Medulla oblongata (tissue), 1 donor: ENCODE data around the gene ANXA11.

Source experiments
- DNase-seq: peaks from one replicate; pipeline ENCODE4 v3.0.0-alpha.2; 2015; ENCODE audit errors: extremely low spot score

Gene ANXA11

DNA sequence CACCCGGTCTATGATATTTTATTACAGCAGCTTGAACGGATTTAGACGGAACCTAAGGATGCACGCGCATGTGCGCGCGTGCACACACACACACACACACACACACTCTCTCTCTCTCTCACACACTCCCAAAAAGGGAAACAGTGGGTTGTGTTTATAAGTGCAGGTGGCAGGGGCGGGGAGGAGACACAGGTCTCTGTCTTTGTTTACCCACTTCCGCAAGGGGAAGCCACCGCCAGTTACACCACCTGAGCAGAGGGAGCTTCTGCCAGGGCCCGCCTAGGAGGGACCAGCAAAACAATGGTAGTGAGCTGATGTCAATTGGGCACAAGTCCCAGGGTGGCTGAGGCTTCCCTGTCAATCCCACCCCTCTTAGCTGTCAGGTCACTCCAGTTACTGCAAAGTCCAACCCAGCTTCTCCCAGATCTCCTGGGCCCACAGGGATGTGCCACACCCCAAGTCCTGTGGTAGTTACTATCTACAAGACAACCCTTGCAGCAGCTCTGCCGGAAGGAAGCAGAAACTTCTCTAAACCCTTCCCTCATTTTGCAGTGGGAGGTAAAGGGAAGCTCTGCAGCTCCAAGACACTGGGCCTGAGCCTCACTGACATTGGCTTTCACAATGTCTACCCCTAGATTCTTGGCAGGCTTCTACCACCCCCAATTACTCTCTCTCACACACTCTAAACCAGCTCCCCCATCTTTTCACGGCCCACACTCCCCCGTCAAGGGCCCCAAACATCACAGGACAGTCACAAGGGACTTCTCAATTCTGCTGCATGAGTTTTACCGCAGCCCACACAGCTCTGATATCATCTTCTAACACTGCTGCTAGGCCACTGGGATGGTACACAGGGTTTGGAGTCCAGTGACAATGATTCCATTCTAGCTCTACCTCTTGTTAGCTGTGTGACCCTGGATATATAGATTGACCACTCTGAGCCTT, 17.6 kb downstream of the ANXA11 start:
- DNase-seq, result peak; percentile 39

DNA sequence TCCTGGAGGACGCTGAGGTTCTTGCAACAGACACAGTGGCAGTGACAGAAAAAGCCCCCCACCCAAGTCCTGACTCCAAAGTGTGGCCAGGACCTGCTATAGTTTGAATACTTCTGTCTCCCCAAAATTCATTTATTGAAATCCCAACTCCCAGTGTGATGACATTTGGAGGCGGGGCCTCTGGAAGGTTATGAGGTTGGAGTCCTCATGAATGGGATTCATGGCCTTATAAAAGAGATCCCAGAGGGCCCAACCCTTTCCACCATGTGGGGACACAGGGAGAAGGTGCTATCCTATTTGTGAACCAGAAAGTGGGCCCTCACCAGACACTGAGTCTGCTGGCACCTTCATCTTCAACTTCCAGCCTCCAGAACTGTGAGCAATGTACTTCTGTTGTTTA, 18.3 kb downstream of the ANXA11 start:
- DNase-seq, result no peak

DNA sequence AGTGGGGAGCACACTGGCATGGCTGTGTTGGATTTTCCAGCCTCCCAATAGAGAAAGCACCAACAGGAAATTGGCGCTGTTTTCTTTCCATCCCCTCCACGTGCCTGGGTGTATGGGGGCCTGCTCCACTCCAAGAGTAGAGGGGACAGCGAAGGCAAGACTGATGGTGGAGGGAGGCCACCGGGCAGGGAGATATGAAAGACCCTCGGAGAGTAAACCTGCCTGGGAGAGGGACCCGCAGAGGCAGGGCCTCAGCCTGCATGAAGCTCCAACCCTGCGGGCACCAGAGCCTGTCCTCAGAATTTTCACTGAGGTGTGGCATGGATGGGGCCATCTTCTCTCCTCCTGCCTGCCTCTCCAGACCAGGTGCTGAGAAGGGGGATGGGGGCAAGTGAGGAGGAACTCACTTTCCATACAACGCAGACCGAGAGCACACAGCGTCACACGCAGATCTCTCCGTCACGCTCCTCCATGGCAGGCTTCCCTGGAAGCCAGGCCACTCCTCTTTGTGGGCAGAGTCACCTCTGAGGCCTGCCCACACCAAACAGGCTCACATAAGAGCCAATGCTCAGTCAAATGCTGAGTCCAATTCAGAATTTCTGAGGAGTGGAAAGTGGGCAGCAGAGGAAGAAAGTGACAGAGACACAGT, 18.8 kb downstream of the ANXA11 start:
- DNase-seq, result no peak

DNA sequence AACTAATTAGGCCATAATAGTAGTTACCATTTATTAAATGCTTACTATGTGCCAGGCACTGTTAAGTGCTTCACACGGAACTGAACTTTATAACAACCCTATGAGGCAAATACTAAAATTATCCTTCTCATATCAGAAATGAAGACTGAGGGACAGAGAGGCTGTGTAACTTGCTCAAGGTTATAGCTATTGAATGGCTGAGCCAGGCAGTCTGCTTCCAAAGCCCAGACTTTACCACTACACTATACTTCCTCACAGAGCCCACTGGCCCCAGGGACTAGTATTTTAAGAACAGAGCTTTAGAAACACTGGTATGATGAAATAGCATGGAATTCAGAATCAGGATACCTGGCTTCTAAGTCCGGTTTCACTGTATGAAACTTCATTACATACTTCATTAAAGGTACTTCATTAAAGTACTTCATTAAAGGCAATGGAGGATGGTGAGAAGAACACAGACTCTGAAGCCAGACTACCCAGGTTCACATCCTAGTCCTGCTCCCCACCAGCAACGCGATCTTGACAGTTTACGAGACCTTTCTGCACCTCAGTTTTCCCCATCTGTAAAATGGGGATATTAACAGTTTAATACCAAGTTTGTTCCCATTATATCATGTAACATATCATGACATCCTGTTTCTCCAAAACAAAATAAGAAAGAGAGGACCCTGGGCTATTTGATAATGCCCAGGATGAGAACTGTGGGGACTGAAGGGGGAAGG, 19.6 kb downstream of the ANXA11 start:
- no peak for DNase-seq

DNA sequence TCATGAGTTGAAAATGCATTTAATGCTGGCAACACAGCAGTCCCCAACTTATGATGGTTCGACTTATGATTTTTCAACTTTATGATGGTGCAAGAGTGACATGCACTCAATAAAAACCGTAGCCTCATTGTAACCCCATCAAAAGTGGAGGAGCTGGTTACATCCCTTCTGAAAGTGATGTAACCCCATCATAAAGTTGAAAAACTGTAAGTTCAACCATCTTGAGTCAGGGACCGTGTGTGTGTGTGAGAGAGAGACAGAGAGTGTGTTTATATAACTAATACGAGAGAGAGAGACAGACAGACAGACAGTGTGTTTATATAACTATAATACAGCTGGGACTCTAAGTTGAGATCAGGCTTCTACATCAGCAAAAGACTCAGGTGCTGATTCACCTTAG, 21.0 kb downstream of the ANXA11 start:
- DNase-seq, result no peak

DNA sequence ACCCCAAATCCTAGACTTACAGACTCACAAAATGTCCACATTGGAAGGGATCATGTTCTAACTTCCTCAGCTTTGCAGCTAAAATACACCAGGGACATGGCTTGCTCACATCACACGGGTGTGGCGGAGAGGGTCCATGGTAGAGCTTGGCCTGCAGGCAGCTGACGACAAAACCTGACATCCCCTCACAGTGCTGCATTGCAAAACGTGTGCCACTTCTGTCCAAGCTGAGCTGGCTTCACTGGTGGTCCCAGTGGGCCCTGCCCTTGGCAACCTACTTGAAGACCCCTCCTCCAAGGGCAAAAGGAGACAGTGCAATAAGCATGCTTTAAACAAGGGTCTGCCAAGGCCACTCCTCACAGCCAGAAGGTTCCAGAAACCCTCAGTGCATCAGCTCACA, 21.9 kb downstream of the ANXA11 start:
- no peak for DNase-seq

DNA sequence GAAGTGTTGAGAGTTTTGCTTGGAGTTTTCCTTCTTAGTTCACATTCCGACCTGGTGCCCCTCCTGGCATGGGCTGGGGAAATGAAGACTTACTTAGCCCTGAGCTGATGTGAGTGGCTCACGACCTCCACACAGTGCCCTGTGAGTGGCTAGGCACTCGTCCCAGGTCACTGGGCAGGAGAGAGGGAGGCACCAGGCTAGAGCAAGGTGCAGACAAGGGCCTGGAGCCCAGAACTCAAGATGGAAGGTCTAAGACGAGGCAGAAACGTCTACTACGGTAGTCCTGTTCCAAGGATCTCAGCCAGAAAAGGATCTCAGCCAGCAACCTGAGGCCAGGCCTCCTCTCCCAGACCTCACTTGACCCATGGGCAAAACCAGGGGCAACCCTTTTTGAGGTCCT, 22.4 kb downstream of the ANXA11 start:
- DNase-seq, result no peak

DNA sequence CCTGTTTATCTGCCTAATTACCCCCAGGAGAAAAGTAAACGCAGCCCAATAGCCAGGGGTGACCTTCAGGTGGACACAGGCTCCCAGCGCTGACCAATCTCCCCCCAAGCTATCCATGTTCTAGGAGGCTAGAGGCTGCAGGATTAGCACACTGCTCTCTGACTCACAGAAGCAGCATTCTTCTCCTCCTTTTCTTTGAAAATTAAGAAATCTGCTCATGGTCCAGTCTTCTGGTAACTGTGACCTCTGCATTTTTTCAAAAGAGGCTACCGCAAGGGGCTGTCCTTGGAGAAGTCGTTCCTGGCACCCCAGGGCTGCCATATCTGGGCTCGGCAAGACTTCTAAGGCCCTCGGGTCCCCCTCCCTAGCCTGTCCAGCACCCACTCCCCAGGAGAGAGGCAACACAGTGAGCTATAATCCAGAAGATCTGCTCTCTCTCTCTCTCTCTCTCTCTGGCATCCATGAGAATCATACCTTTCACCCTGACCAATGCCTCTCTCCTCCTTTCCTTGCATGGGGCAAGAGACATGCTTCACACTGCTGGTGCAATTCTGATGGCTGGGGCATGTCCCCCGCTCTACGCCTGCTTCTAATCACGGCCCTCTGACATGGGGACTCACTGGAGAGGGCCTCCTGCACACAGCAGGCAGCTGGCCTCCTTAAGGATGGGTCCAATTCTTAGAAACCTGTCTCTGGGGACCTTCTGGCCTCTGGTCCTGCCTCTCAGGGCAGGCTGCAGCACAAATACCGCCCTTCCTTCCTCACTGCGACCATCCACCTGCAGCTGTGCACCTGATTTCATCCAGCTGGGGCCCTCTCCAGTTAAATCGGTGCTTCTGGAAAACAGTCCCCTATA, 27.3 kb downstream of the ANXA11 start:
- no peak for DNase-seq

DNA sequence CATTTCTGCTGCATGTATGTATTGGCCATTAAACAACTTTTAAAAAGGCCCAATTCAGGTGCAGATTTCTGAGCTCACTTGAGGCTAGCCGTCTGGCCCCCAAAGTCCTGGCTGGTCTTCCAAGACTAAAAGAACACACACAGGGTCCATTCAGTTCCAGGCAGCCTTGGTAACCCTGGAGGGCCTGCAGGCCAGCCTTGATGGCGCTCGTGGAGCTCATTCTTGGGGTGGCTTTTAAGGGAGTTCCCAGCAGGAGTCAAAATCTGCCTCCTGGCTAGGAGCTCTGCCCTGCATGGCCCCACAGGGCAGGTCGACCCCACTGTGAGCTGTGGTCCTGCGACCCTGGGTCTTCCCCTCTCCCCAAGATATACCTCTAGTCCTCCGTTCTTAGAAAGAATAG, 28.8 kb downstream of the ANXA11 start:
- DNase-seq, result no peak

DNA sequence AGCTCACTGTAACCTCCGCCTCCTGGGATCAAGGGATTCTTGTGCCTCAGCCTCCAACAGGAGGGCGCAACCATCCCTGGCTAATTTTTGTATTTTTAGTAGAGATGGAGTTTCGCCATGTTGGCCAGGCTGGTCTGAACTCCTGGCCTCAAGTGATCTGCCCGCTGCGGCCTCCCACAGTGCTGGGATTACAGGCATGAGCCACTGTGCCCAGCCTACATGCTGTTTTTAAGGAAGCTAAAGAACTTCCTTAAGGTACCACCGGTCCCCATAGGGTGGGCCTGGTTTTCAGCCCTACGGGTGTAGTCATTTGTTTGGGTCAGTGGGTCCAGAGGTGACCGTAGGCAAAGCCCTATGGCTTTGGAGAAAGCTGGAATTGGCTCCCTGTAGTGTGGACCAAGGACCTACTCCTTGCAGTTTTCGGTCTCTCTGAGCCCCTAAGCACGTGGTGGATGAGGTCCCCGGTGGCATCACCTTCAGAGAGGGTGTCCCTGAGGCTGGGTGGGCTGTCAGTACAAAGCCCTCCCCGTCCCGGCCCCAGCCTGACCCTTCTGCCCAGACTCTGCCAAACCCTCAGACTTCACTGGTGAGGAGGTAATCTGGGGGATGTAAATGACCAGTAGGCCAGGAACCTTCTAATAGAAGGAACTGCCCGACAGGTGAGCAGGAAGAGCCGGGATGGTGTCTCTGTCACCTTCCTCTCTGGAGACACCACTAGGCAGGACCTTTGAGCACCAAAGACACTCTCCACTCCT, 30.5 kb downstream of the ANXA11 start:
- no peak for DNase-seq

DNA sequence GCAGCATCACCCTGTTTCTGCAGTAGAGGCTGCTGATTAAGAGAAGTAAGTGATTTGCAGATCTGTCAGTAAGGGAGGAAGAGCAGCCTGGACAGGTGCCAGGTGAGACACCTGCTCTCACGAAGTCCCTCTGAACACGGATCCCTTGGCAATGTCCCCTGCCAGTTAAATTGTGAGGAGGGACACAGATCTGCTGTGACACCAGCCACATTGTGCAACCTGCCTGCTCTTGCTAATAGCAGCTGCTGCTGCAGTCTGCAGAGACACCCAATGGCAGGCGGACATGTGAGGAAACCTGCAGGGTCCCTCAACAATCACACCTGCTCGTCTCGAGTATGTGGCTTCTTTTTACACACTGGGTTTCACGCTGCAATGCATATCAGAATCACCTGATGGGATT, 31.9 kb downstream of the ANXA11 start:
- no peak for DNase-seq

DNA sequence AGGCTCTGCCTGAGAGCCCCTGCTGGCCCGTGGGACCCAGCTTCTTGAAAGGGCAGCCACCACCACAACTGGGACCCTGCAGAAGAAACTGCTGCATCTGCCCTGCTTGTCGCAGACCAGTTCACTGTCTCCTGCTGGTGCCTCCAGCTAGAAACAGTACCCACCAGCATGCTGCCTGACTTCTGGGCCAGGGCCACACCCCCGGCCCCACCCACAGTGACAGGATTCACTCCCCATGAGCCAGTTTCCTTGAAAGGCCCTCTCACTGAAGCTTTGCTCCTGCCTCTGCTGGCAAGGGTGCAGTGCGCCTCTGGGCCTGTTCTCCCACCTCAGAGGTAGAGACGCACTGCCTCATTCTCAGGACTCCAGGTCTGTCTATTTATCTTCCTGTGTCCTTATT, 32.4 kb downstream of the ANXA11 start:
- DNase-seq, result no peak

DNA sequence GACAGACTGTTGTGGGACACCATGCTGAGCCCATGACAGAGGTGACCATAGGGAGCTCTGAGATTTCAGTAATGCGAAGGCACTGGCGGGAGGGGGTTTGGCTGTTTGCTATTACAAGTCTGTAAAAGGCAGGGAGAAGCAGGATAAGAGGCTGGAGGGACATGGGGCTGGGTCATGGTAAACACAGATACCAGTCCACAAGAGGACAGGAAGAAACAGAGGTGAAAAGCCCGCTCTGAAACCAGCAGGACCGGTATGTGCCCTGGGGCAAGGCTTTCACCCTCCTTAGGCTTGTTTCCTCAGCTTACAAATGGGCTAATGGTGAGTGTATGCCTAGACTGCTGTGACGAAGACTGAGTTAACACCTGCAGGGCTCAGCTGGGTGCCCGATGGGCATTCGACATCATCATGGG, 34.1 kb downstream of the ANXA11 start:
- no peak for DNase-seq

DNA sequence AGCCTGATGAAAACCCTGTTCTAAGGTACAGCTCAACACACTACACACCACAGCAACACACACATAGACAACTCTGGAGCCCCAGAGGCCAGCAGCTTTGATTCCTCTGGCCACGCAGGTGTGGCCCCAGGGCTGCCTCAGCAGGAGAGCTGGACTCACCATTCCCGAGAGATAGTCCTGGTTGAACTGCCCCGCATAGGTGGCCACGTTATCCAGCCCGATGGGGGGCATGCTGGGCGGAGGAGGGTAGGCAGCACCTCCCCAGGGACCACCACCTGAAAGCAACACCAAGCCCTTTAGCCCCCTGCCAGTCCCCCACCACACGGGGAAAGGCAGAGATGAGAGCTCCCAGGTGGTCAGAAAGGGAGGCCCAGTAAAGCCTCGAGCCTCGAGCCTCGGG, 34.7 kb downstream of the ANXA11 start:
- no peak for DNase-seq

DNA sequence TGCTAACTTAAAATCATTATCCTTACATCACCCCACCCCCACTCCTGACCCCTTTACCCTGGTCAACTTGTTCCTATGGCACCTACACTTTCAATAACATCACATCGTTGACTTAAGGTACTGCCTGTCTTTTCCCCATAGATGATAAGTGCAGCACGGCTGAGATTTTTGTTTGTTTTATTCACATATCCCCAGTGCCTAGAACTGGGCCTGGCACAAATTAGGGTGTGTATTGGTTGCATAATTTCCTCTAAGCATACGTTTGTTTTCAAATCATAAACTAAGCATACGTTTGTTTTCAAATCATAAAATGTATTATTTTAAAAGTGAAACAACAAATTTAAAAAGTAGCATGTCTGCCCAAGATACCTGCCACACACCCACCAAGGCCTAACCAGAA, 35.3 kb downstream of the ANXA11 start:
- DNase-seq, result no peak

DNA sequence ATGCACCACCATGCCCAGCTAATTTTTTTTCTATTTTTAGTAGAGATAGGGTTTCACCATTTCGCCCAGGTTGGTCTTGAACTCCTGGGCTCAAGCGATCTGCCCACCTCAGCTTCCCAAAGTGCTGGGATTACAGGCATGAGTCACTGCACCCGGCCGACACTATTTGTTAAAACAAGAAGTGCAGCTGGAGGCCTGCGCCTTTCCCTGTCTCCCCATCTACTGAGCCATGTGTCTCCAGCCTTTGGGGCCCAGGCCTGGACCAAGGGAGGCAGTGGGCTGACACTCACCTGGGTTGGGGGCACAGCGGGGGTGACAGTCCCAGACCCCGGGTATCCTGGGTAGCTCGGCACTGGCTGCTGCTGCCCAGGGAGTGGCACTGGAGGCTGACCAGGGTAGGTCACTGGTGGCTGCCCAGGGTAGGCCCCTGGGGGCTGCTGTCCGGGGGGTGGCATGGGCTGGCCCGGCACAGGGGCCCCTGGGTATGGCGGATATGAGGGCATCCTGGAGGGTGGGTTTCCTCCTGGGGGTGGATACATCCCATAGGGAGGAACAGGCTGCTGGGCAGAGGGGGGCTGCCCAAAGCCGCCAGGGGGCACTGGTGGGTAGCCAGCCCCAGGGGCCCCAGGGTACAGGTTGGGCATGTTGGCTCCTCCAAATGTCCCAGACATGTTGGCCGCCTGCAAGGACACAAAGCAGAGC, 36.5 kb downstream of the ANXA11 start:
- no peak for DNase-seq

DNA sequence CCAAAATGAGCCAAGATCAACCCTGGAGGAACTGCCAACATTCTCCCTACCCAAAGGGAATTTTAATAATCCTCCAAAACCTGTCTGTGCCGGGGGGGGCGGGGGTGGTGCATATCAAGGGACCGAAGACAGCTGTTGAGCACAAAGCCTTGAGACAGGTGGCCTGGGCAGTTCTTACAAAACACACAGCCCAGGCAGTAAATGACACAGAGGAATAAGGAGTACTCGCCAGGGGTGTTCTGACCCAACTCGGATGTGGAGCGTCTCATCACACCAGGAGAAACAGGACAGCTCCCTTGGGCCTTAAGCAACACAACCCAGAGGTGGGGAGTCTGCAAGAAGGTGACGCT, 37.2 kb downstream of the ANXA11 start:
- DNase-seq, result no peak

DNA sequence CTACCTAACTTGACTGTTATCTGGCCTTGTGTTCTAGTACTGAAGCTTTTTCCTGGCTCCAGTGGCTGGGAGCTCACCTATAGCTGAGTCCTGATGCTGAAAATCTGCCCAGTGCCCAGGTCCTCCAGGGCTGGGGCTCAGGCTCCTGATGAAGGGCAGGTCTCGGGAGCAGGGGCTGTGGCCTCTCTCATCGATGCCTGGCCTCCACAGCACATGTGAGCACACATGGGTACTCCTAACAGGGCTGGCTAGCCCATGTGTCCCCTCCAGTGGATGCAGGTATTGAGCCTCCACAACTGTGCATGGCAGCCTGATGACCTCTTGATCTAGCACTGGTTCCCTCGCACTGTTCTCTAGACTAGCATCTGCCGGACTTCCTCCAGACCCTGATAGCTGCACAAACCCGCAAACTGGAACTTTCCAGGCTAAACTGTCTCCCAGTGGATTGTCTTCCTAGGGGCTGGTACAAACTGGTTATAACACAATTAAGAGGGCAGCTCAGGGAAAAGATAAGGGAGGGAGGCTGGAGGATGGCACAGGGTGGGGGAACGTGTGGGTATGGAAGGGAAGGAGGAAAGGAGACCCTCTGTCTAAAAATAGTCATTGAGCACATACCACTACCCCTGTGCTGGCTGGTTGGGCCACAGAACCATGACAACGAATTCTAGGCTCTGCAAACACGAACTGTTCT, 37.7 kb downstream of the ANXA11 start:
- peak; percentile 53 for DNase-seq

DNA sequence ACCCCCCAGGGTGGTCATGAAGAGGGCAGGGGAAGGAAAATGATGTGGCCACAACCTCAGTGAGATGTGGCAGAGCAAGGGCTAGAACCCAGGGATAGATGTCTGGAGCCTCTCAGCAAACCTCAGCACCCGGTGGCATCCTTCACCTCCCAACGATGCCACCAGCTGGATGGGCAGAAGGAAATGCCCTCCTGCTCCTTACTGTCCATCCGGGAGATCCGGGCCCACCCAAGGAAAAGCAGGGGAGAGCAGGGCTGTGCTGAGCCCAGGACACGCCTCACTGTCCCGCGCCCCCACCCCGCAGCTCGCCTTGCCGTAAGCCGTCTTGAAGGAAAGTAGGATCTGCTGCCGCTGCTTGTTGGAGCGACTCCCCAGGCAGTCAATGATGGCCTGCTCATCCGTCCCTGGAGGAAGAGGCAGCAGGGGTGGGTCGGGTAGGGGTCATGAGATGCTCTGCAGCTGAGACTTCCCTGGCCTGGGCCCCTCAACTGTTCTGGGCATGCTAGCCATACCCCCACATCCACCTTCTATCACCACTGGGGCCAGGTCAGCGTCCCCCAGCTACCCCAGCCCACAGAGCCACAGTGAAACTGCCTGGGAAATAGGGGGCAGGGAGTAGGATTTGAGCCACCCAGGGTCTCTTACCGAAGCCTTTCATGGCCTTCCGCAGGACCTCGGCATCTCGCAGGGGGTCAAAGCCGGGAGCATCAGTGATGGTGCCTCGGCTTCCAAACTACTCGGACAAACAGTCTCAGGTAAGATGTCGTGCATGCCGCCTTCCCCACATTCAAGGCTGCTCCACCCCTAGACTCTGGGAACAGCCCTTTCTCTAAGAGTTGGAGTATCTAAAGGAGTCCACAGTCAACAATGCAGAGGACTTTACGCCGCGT, 38.5 kb downstream of the ANXA11 start:
- no peak for DNase-seq
